ENCODE data around the gene ITGB2. TPM values are rescaled to one million over a fixed set of nuclear protein-coding genes. Genes with fewer than 3 reads are reported as not detected.
"Not testable (repeated sequence)": the region's sequence is repeated elsewhere in the genome, so short reads cannot be mapped to it uniquely, and the experiment has no call there.

Gene ITGB2
- total RNA-seq, 1 donor from 2014 or later = 56.8 TPM

DNA sequence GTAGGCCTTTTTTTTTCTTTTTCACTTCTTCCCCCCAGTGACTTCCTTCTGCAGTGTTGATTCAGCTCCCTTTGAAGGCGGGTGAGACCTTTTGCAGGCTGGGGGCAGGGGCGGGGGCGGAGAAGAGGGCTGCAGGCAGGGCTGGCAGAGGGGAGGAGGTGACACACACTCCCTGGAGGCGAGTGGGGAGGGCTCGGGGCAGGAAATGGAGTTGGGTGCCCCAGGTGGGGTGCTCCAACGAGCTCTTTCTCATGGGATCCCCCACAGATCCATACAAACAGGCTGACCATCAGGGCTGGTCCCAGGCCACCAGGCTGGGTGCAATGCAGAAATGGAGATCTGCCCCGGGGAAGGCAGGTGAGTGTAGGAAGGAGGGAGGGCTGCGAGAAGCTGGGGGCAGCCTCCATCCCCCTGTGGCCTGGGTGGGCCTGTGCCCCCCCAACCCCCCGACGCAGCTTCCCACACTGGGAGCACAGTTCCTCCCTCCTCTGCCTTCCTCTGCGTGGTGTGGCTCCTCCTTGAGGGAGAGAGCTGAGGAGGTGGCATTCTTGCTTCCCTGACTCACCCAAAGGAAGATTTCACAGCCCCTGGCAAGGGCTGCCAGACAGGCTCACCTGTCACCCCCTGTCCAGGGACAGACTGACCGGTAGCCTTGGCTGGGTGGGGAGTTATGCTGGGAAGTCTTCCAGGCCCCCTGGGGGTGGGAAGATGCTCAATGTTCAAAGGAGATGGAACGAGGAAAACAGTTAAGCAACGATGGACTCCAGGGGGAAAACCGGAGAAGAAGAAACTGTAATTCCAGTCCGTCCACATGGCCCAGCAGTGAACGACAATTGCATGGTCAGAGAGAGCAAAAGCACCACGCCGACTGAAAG is 7.1 kb upstream of the ITGB2 start:
- DNase-seq (ENCODE audit: low spot score) = no peak

- DNase-seq (ENCODE audit: low spot score) = no peak
These were observed 6.5 kb upstream of the ITGB2 start for GRCh38 chr21:44927259-44927586.

DNA sequence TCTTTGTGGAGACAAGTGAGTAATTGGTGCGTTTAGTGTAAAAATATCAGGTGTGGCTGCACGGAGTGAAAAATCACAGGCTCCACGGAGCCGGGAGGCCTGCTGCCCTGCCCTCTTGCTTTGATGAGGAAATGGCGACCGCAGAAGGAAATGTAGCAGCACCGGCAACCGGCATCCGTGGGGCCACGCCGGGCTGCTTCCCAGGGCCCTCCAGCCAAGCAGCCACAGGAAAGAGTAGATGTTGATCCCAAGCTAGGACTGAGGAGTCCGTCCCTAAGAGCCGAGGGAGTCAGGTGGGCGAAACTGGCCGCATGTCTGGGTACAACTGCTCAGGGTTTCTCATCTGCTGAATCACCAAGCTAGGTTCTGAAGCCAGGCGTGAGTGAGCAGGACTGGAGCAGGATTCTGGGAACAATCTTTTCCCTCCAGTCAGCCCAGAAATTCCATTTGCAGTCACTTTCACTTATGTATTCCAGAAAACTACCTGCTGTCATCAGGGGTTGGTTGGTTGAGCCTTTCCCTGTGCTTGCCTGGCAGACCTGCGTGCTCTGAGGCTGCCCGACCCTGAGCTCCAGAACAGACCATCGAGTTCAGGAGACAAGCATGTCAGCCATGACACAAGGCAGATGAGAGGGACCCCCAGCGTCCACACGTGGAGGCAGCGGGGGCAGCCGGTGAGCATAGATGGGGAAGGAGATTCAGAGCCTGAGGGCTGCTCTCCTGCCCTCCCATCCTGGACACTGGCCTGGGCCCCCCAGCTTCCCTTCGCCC is 5.8 kb upstream of the ITGB2 start:
- DNase-seq (ENCODE audit: low spot score) = no peak

DNA sequence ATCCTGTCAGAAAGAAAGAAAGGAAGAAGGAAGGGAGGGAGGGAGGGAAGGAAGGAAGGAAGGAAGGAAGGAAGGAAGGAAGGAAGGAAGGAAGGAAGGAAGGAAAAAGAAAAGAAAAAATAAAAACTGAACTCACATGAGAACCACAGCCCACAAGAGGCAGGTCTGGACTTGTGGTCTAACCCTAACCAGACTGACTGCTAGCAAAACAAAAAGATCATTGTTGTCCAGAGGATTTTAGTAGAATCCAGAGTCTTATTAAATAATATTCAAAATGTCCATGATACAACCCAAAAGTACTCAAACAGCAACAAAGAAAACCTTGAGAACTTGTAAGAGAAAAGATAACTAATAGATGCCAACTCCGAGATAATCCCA is 4.7 kb upstream of the ITGB2 start:
- DNase-seq (ENCODE audit: low spot score) = no peak

DNA sequence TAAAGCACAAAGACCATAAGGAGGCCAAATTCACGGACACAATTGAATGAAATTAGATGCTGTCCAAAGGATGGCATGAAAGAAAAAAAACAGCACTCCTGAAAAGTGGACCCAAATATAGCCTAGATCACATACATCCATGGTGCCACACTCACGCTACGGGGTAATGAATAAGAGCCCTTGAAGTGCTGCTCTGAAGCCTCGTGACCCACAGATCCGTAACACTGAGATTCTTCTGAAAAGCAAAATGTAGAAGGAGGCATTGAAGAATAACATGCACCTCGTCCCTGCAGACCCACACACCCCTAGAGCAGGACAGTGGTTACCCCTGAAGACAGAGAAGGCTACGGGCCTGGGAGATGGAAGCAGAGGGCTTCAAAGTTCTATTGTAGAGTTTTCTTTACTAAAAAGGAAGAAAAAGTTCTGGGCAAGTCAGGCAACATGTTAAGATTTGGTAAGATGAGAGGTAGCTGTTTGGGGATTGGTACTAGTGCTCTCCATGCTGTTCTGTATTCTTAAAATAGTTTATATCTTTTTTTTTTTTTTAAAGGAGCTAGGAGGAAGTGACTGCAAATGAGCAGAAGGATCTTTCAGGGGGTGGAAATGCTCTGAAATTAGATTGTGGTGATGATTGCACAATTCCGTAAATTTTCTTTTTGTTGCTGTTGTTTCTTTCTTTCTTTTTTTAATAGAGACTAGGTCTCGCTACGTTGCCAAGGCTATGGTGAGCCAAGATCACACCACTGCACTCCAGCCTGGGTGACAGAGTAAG is 4.1 kb upstream of the ITGB2 start:
- no peak for DNase-seq (ENCODE audit: low spot score)

DNA sequence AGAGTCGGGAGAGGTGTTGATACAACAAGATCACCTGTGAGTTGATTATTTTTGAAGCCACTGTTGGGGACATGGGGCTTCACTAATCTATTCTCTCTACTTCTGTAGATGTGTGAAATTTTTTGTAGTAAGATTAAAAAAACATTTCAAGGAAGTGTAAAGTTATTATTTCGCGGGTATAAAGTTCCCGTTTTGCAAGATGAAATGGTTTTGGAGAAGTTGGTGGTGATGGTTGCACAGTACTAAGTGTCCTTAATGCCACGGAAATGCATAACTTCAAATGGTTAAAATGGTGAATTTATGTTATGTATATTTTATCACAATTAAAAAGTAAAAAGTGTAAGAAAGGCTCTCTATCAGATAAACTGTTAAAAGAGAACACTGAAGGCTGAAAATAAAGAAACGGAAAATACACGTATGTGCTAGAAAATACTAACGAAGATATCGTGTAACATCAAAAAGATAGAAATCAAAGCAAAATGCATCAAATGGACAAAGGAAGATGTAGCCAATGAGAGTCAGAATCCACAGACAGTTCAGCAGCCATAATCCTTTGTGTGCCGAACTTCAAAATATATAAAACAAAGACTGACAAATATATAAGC is 2.9 kb upstream of the ITGB2 start:
- no peak for DNase-seq (ENCODE audit: low spot score)

GRCh38 chr21:44921928-44922327 is 1.2 kb upstream of the ITGB2 start:
- no peak for DNase-seq (ENCODE audit: low spot score)

DNA sequence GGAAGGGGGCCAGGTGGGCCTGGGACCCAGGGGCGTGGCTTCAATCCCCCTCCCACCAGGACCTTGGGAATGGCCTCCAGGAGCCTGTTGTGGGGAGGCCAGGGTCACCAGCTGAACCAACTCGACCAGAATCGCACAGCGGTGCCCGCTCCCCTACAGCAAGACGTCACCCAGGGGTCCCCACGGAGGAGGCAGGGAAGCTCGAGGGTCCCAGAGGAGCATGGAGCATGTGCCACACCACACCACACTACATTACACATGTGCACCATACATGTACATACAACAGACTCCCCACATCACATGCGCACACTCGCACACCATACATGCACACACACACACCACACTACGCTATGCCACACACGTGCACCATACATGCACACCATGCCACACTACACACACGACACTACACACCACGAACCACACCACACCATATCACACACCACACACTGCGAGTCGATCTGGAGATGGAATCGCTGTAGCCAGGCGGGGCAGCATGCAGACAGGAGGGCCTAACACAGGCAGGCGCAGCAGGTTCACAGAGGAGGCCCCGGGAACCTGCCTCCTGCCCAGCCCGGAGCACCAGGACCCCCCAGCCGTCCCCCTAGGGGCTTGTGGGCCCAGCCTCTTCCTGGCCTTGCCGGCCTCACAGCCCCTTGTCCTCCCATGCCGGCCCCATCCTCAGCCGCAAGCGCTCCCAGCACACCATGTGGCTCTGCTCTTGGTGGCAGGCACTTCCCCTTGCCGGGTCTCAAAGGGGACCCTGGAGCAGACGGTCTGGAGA is 596 bp downstream of the ITGB2 start:
- DNase-seq (ENCODE audit: low spot score) = no peak

DNA sequence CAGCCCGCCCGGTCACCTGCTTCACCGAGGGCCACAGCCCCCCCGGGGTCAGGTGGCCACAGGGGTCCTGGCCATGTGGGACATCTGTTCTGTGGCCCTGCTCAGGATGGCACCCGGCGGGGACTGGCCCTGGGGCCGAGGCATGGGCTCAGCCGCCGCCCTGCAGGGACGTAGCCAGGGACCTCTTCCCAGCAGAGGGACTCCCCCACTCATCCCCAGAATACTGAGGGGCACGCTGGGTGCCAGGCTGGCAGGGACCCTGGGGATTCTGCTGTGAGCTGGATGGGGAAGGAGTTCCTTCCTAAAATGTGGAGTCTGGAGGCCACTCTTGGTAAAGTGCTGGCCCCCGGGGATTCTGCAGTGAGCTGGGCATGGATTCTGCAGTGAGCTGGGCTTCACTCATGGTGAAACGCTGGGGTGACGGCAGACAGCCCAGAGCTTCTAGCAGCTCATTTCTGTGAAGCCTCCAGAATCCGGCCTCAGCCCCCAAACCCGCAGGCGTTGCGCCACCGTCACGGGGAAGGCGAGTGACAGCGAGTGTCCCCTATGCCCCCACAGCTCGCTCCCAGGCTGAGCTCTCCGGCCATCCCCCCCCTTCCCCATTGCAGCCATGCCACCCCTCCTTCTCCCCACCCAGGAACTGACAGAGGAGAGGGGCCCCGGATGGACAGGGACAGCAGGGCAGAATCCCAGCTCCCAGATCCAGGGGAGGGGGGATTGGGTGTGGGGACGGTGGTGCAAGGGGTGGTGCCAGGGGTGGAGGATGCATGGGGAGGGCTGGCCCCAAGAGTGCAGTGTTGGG is 1.4 kb downstream of the ITGB2 start:
- DNase-seq (ENCODE audit: low spot score) = no peak

- no peak for DNase-seq (ENCODE audit: low spot score)
These were observed 2.1 kb downstream of the ITGB2 start for GRCh38 chr21:44918581-44919033.

GRCh38 chr21:44918107-44918470 is 2.6 kb downstream of the ITGB2 start:
- no peak for DNase-seq (ENCODE audit: low spot score)

DNA sequence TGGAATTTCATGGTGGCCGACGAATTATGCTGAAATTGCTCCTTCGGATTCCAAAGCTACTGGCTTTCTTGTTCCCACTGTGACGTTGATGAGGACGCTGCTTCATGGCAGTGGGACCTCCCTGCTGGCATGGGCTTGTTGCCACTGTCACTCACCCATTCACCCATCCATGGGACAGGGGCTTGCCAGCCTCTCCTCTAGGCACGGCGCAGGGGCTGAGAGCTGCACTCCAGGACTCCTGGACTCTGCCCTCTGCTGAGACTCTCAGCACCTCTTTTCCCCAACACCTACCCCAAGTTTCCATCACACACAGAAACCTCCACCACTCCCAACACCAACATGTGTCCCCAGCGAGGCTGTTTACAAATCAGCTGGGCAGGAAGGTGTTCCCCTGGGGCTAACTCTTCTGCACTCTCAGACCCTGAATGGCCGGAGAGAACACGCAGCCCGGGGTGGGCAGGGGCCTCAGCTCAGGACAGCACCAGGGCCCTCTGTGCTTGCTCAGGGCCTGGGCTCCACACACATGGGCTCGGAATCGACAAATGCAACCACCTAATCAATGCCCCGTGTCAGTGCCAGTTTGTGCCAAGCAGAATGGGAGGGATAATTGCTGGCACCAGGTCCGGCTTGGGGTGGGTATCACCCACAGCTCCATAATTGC is 3.1 kb downstream of the ITGB2 start:
- no peak for DNase-seq (ENCODE audit: low spot score)

DNA sequence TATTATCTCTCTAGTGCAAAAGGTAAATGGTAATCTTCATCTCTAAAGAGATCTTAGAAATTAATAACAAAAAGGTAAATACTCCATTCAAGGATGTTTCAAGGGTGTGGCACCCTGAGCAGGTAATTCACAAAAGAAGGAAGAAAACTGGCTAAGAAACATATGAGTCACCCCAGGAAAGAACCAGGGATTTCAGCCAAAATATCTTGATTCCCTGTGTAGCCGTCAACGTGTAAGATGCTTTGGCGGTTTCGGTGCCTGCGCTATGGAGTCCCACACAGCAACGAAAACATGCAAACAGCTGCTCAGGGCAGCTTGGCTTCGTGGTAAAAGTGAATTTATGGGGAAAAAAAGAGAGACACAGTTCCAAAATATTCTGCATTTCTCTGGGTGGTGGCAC is 3.7 kb downstream of the ITGB2 start:
- no peak for DNase-seq (ENCODE audit: low spot score)

GRCh38 chr21:44914176-44914874 is 6.4 kb downstream of the ITGB2 start:
- no peak for DNase-seq (ENCODE audit: low spot score)

DNA sequence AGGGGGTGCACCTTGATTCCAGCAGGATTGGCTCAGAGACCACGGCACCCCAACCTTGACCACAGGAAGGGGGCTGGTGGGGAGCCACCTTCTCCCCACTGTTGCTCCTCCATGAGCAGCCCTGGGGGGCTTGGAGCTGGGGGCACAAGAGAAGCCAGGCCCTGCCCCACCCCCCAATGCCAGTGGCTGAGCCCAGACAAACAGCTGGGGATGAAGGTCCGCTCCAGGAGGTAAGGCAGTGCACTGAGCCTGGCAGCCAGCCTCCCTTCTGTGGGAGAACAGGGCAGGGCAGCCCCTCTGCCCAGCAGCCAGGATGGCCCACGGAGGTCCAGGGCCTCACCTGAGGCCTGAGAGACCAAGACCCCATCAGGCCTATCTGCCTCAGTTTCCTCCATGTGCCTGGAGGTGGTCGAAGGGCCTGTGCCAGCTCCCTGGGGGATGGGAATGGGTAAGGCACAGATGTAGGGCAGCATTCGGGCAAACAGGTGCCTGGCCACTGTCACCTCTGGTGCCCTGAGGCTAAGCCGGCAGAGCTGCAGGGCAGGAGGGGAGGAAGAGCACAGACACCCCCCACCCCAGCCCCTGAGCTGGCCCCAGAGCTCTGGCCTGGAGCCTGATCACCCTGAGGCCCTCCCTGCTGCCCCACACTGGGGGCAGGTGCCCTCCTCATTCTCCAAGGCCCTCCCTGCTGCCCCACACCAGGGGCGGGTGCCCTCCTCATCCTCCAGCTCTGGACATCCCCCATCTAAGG is 7.1 kb downstream of the ITGB2 start:
- no peak for DNase-seq (ENCODE audit: low spot score)

- not testable (repeated sequence) for DNase-seq (ENCODE audit: low spot score)
These were observed 7.9 kb downstream of the ITGB2 start for GRCh38 chr21:44912506-44913412.

DNA sequence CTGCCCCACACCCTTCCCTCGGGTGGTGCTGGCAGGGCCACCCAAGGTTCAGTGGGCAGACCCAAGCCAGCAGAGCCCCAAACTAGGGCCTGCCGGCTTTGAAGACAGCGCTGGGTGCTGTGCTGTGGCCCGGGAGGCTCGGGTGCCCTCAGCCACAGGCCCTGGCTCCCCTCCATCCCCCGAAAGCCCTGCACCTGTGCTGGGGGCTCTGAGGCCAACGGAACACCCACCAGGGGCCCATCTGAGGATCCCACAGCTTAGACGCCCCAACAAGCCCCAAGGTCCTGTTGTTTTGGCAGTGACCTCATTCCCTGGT is 8.6 kb downstream of the ITGB2 start:
- no peak for DNase-seq (ENCODE audit: low spot score)

Measured in umbilical cord (tissue), 2 donors.